ENCODE results near the gene TRAM2. TPM values are rescaled to one million over a fixed set of nuclear protein-coding genes. Genes with fewer than 3 reads are reported as not detected.

Gene TRAM2
- total RNA-seq, 1 experiment from 2014 or later: 17.7 TPM

- BruUV-seq (replicated peaks): no TSS peak
- DNase-seq: no peak
- Histone ChIP-seq H3K27me3 (ENCODE audit: low read length) (no peaks in the 10 kb centered on the region), H4K20me1 (ENCODE audit: low read length) (peaks cover 9% of the 10 kb centered on the region; the same call in 1 of the 2 replicates), H3K9ac (ENCODE audit: low read length) (no peak overlapping the region), H3K27ac (ENCODE audit: low read length) (no peak overlapping the region), H3K36me3 (ENCODE audit: low read depth, low read length) (no peaks in the 10 kb centered on the region), H3K4me1 (ENCODE audit: insufficient read depth, low read length) (peaks cover 48% of the 10 kb centered on the region), H3K9me3 (ENCODE audit: low read length) (no peaks in the 10 kb centered on the region), H3K79me2 (ENCODE audit: low read length) (peaks cover 90% of the 10 kb centered on the region), H3K4me2 (ENCODE audit: low read length) (no peak overlapping the region), H3F3A (ENCODE audit: low read length, unreplicated experiment) (peaks cover 6% of the 10 kb centered on the region), H3K9me2 (replicated peaks; ENCODE audit: low read length) (no peaks in the 10 kb centered on the region), H2AFZ (ENCODE audit: low read length) (no peak overlapping the region), H3K4me3 (ENCODE audit: low read length) (no peak overlapping the region)
- CTCF ChIA-PET: no interaction called here
- intact Hi-C loops (cut with micrococcal nuclease): no loop called here
- no peak for ATAC-seq
- POLR2A ChIA-PET (ENCODE audit: unreplicated experiment): no interaction called here
- TF ChIP-seq EZH2phosphoT487 (IDR thresholded peaks at IDR 0.05; ENCODE audit: borderline replicate concordance, low read length) (no peak), EZH2 (IDR thresholded peaks at IDR 0.05; ENCODE audit: low read length, unreplicated experiment) (no peak)
- TF ChIP-seq, protein P1, sequence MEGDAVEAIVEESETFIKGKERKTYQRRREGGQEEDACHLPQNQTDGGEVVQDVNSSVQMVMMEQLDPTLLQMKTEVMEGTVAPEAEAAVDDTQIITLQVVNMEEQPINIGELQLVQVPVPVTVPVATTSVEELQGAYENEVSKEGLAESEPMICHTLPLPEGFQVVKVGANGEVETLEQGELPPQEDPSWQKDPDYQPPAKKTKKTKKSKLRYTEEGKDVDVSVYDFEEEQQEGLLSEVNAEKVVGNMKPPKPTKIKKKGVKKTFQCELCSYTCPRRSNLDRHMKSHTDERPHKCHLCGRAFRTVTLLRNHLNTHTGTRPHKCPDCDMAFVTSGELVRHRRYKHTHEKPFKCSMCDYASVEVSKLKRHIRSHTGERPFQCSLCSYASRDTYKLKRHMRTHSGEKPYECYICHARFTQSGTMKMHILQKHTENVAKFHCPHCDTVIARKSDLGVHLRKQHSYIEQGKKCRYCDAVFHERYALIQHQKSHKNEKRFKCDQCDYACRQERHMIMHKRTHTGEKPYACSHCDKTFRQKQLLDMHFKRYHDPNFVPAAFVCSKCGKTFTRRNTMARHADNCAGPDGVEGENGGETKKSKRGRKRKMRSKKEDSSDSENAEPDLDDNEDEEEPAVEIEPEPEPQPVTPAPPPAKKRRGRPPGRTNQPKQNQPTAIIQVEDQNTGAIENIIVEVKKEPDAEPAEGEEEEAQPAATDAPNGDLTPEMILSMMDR (conservative IDR thresholded peaks at IDR 0.05; ENCODE audit: low read depth, low read length): no peak
These were observed 5.6 kb downstream of the TRAM2 start for GRCh38 chr6:52571099-52571755.

DNA sequence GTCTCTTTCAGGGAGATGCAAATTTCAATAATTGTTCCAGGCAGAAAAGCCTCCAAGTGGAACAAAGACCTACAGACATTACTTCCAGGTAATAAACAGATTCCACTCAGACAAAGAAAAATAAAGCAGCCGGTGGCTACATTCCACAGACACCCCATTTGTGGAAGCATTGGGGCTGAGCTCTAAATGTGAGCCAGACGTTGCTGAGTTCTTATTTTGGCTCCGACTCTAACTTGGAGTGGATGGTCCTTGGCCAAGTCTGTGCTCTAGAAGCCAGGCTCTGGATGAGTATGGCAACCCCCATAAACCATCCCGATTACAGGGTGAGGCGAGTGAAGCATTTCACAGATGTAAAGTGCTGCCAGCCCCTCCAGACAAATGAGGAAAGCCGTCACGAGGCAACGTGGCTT lies 6.6 kb downstream of the TRAM2 start:
- no peak for TF ChIP-seq EZH2phosphoT487 (IDR thresholded peaks at IDR 0.05; ENCODE audit: borderline replicate concordance, low read length)
- no peak for TF ChIP-seq EZH2 (IDR thresholded peaks at IDR 0.05; ENCODE audit: low read length, unreplicated experiment)
- TF ChIP-seq, protein P1 (conservative IDR thresholded peaks at IDR 0.05; ENCODE audit: low read depth, low read length): no peak
- POLR2A ChIA-PET (ENCODE audit: unreplicated experiment): no interaction called here
- H3K9me2 ChIP-seq (replicated peaks; ENCODE audit: low read length): no peaks in the 10 kb centered on the region
- peaks cover 8% of the 10 kb centered on the region; the same call in 1 of the 2 replicates for H4K20me1 ChIP-seq (ENCODE audit: low read length)
- no peaks in the 10 kb centered on the region for H3K36me3 ChIP-seq (ENCODE audit: low read depth, low read length)
- no peak overlapping the region for H3K9ac ChIP-seq (ENCODE audit: low read length)
- H2AFZ ChIP-seq (ENCODE audit: low read length): no peak overlapping the region
- H3K9me3 ChIP-seq (ENCODE audit: low read length): no peaks in the 10 kb centered on the region
- H3K4me3 ChIP-seq (ENCODE audit: low read length): no peak overlapping the region
- no peak for DNase-seq
- BruUV-seq (replicated peaks): no TSS peak
- H3K27me3 ChIP-seq (ENCODE audit: low read length): no peaks in the 10 kb centered on the region
- no peak overlapping the region for H3K27ac ChIP-seq (ENCODE audit: low read length)
- H3F3A ChIP-seq (ENCODE audit: low read length, unreplicated experiment): peaks cover 6% of the 10 kb centered on the region
- no peak for ATAC-seq
- peaks cover 45% of the 10 kb centered on the region for H3K4me1 ChIP-seq (ENCODE audit: insufficient read depth, low read length)
- H3K79me2 ChIP-seq (ENCODE audit: low read length): peaks cover 90% of the 10 kb centered on the region
- intact Hi-C loops (cut with micrococcal nuclease): no loop called here
- CTCF ChIA-PET: no interaction called here
- no peak overlapping the region for H3K4me2 ChIP-seq (ENCODE audit: low read length)

- no peak overlapping the region for H3K27ac ChIP-seq (ENCODE audit: low read length)
- H3K27me3 ChIP-seq (ENCODE audit: low read length): no peaks in the 10 kb centered on the region
- no peak overlapping the region for H3K4me3 ChIP-seq (ENCODE audit: low read length)
- H3K79me2 ChIP-seq (ENCODE audit: low read length): peaks cover 88% of the 10 kb centered on the region
- no peaks in the 10 kb centered on the region for H3K36me3 ChIP-seq (ENCODE audit: low read depth, low read length)
- H3K9me3 ChIP-seq (ENCODE audit: low read length): no peaks in the 10 kb centered on the region
- H4K20me1 ChIP-seq (ENCODE audit: low read length): no peaks in the 10 kb centered on the region
- no peak overlapping the region for H3K4me2 ChIP-seq (ENCODE audit: low read length)
- BruUV-seq (replicated peaks): no TSS peak
- CTCF ChIA-PET: no interaction called here
- no peak for DNase-seq
- intact Hi-C loops (cut with micrococcal nuclease): no loop called here
- TF ChIP-seq EZH2phosphoT487 (IDR thresholded peaks at IDR 0.05; ENCODE audit: borderline replicate concordance, low read length) (no peak), EZH2 (IDR thresholded peaks at IDR 0.05; ENCODE audit: low read length, unreplicated experiment) (no peak)
- TF ChIP-seq, protein P1 (conservative IDR thresholded peaks at IDR 0.05; ENCODE audit: low read depth, low read length): no peak
- peaks cover 31% of the 10 kb centered on the region for H3K4me1 ChIP-seq (ENCODE audit: insufficient read depth, low read length)
- H2AFZ ChIP-seq (ENCODE audit: low read length): no peak overlapping the region
- peaks cover 6% of the 10 kb centered on the region for H3F3A ChIP-seq (ENCODE audit: low read length, unreplicated experiment)
- no peak for ATAC-seq
- H3K9me2 ChIP-seq (replicated peaks; ENCODE audit: low read length): no peaks in the 10 kb centered on the region
- no peak overlapping the region for H3K9ac ChIP-seq (ENCODE audit: low read length)
- POLR2A ChIA-PET (ENCODE audit: unreplicated experiment): no interaction called here
These were observed 8.5 kb downstream of the TRAM2 start for GRCh38 chr6:52568320-52568719.

All from PC-3 (cell line).